H9 (cell line): ENCODE measurements around the gene CERCAM. TPM values are rescaled to one million over a fixed set of nuclear protein-coding genes. Genes with fewer than 3 reads are reported as not detected.

Experiments used
- DNase-seq: peaks from one replicate; pipeline ENCODE4 v3.0.0-alpha.2; 2017
- H2AFZ ChIP-seq: one replicate; pipeline ENCODE4 v1.6.1; 2013; ENCODE audit warnings: mild to moderate bottlenecking, low read length, control low read depth, moderate library complexity
- H2AK5ac ChIP-seq: 2 replicates; pipeline ENCODE4 v1.6.1; 2013; ENCODE audit warnings: low read length, control low read depth, mixed read lengths; ENCODE audit not compliant: insufficient read length
- H2BK120ac ChIP-seq: one replicate; pipeline ENCODE4 v1.6.1; 2013; ENCODE audit warnings: low read depth, mild to moderate bottlenecking, low read length, control low read depth, inconsistent platforms; ENCODE audit not compliant: poor library complexity, severe bottlenecking
- H2BK12ac ChIP-seq: 2 replicates; pipeline ENCODE4 v1.6.1; 2013; ENCODE audit warnings: low read length, control low read depth, mixed read lengths, low read depth; ENCODE audit not compliant: insufficient read length
- H2BK15ac ChIP-seq: 2 replicates; pipeline ENCODE4 v1.6.1; 2013; ENCODE audit warnings: low read depth, low read length, control low read depth
- H2BK20ac ChIP-seq: one replicate; pipeline ENCODE4 v1.6.1; 2013; ENCODE audit warnings: low read depth, mild to moderate bottlenecking, low read length, control low read depth, inconsistent platforms; ENCODE audit not compliant: poor library complexity, severe bottlenecking
- H2BK5ac ChIP-seq: 2 replicates; pipeline ENCODE4 v1.6.1; 2013; ENCODE audit warnings: low read length, control low read depth, mixed read lengths; ENCODE audit not compliant: insufficient read length
- H3K14ac ChIP-seq: 2 replicates; pipeline ENCODE4 v1.6.1; 2013; ENCODE audit warnings: low read length, control low read depth; ENCODE audit not compliant: insufficient read depth
- H3K18ac ChIP-seq: 2 replicates; pipeline ENCODE4 v1.6.1; 2013; ENCODE audit warnings: low read depth, mild to moderate bottlenecking, mixed read lengths, low read length, control low read depth; ENCODE audit not compliant: insufficient read length
- H3K23ac ChIP-seq: 2 replicates; pipeline ENCODE4 v1.6.1; 2013; ENCODE audit warnings: low read length, control low read depth, mixed read lengths, low read depth; ENCODE audit not compliant: insufficient read length
- H3K23me2 ChIP-seq: 2 replicates; pipeline ENCODE4 v1.6.1; 2013; ENCODE audit warnings: low read depth, mild to moderate bottlenecking, mixed read lengths, low read length, control low read depth; ENCODE audit not compliant: insufficient read length, poor library complexity, severe bottlenecking
- H3K27ac ChIP-seq: 2 replicates; pipeline ENCODE4 v1.5.1; 2013; ENCODE audit warnings: low read length, control low read depth, mixed read lengths, low read depth; ENCODE audit not compliant: insufficient read length
- H3K27me3 ChIP-seq: 2 replicates; pipeline ENCODE4 v1.6.1; 2013; ENCODE audit warnings: low read length, control low read depth, inconsistent platforms; ENCODE audit not compliant: insufficient read depth
- H3K4ac ChIP-seq: 2 replicates; pipeline ENCODE4 v1.6.1; 2013; ENCODE audit warnings: low read depth, mild to moderate bottlenecking, control low read depth, inconsistent platforms, low read length, moderate library complexity
- H3K4me1 ChIP-seq: 2 replicates; pipeline ENCODE4 v1.6.1; 2013; ENCODE audit warnings: low read length, control low read depth, inconsistent platforms; ENCODE audit not compliant: insufficient read depth
- H3K4me2 ChIP-seq: 2 replicates; pipeline ENCODE4 v1.6.1; 2013; ENCODE audit warnings: low read length, control low read depth, mixed read lengths; ENCODE audit not compliant: insufficient read length, insufficient read depth
- H3K56ac ChIP-seq: 2 replicates; pipeline ENCODE4 v1.6.1; 2013; ENCODE audit warnings: low read depth, mild to moderate bottlenecking, mixed read lengths, low read length, control low read depth; ENCODE audit not compliant: insufficient read length
- H3K79me1 ChIP-seq: 2 replicates; pipeline ENCODE4 v1.6.1; 2013; ENCODE audit warnings: low read depth, mild to moderate bottlenecking, moderate library complexity, low read length, control low read depth, inconsistent platforms; ENCODE audit not compliant: insufficient read depth, poor library complexity, severe bottlenecking
- H3K79me2 ChIP-seq: 2 replicates; pipeline ENCODE4 v1.6.1; 2013; ENCODE audit warnings: low read length, control low read depth, inconsistent platforms; ENCODE audit not compliant: insufficient read depth
- H3K9ac ChIP-seq: 2 replicates; pipeline ENCODE4 v1.6.1; 2013; ENCODE audit warnings: low read length, control low read depth, mixed read lengths; ENCODE audit not compliant: insufficient read length; ENCODE audit errors: extremely low read depth
- H3K9me3 ChIP-seq: one replicate; pipeline ENCODE4 v1.6.1; 2013; ENCODE audit warnings: low read depth, low read length, inconsistent platforms; ENCODE audit not compliant: control insufficient read depth
- H3T11ph ChIP-seq: one replicate; pipeline ENCODE4 v1.6.1; 2013; ENCODE audit warnings: mild to moderate bottlenecking, low read length, control low read depth, inconsistent platforms
- H4K20me1 ChIP-seq: one replicate; pipeline ENCODE4 v1.6.1; 2013; ENCODE audit not compliant: control insufficient read depth, insufficient read length, insufficient read depth
- H4K5ac ChIP-seq: 2 replicates; pipeline ENCODE4 v1.6.1; 2013; ENCODE audit warnings: low read depth, mild to moderate bottlenecking, mixed read lengths, low read length, control low read depth; ENCODE audit not compliant: insufficient read length
- H4K8ac ChIP-seq: replicated peaks from 2 replicates; pipeline ENCODE4 v1.6.1; 2013; ENCODE audit warnings: low read length, control low read depth, mixed read lengths, low read depth; ENCODE audit not compliant: insufficient read length
- H4K91ac ChIP-seq: 2 replicates; pipeline ENCODE4 v1.6.1; 2013; ENCODE audit warnings: low read depth, mild to moderate bottlenecking, moderate library complexity, mixed read lengths, low read length, control low read depth; ENCODE audit not compliant: insufficient read length
- H3K27ac Mint-ChIP-seq, 3 experiments: 2 replicates in 2 of 3; 3 replicates in 1 of 3; pipeline ENCODE4 v1.8.0; 2020 to 2021; ENCODE audit warnings: mixed read lengths in 3 of 3, mild to moderate bottlenecking in 1 of 3, moderate library complexity in 1 of 3
- H3K27me3 Mint-ChIP-seq: 2 replicates; pipeline ENCODE4 v1.8.0; 2021; ENCODE audit warnings: low read depth, mild to moderate bottlenecking, moderate library complexity, mixed read lengths
- H3K36me3 Mint-ChIP-seq, 3 experiments: 2 replicates in 2 of 3; 3 replicates in 1 of 3; pipeline ENCODE4 v1.8.0; 2020 to 2021; ENCODE audit warnings: low read depth in 3 of 3, mixed read lengths in 3 of 3; ENCODE audit not compliant: insufficient read depth in 1 of 3
- H3K4me1 Mint-ChIP-seq, 2 experiments: 2 replicates each; pipeline ENCODE4 v1.8.0; 2020; ENCODE audit warnings: mixed read lengths in 2 of 2
- H3K4me3 Mint-ChIP-seq, 2 experiments: 2 replicates in 1 of 2; 3 replicates in 1 of 2; pipeline ENCODE4 v1.8.0; 2020 to 2021; ENCODE audit warnings: mild to moderate bottlenecking in 2 of 2, mixed read lengths in 2 of 2, moderate library complexity in 1 of 2
- H3K9me3 Mint-ChIP-seq, 2 experiments: 2 replicates in 1 of 2; 3 replicates in 1 of 2; pipeline ENCODE4 v1.8.0; 2020; ENCODE audit warnings: mild to moderate bottlenecking in 2 of 2, mixed read lengths in 2 of 2, moderate library complexity in 1 of 2
- WGBS: extraction: QIAGEN DNeasy Blood & Tissue Kit; methylation state at CpG from one replicate; pipeline ENCODE4 v1.1.7; 2013; ENCODE audit warnings: missing lambda C conversion rate, low lambda C conversion rate, mixed read lengths; ENCODE audit not compliant: insufficient read length; ENCODE audit errors: extremely low coverage; 5-methylcytosine and 5-hydroxymethylcytosine counted together
- total RNA-seq: library from RNA; stranded (reverse); gene quantifications from 2 replicates; pipeline ENCODE4 v1.2.1, GENCODE V29; 2021
- TF ChIP-seq, protein P1 (sequence below): fragments of 200-600 bp; sonication (generic); conservative IDR thresholded peaks from 3 replicates; pipeline ENCODE4 v1.8.0; 2021; ENCODE audit warnings: antibody characterized with exemption, mild to moderate bottlenecking

Gene CERCAM
- total RNA-seq, 1 experiment from 2014 or later: 5.4 TPM

DNA sequence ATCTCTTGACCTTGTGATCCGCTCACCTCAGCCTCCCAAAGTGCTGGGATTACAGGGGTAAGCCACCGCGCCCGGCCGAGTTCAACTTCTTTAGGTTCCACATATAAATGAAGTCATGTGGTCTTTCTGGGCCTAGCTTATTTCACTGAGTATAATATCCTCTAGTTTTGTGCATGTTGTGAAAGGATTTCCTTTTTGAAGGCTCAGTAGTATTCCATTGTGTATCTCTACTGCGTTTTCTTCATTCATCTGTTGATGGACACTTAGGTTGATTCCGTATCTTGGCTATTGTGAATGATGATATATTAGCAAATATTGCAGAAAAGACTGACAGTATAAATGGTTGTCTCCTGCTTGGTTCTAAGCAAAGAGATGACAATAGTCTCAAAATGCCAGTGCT lies 55.2 kb downstream of the CERCAM start:
- Mint-ChIP-seq H3K4me1 (peaks cover 3% of the 10 kb centered on the region in 2 experiments), H3K36me3 (peaks cover 4 to 32% (median 11%) of the 10 kb centered on the region in 3 experiments; a peak in 6 of 7 replicates), H3K4me3 (no peak overlapping the region), H3K27ac (no peak overlapping the region), H3K27me3 (peaks cover 2% of the 10 kb centered on the region; the same call in 1 of the 2 replicates), H3K9me3 (no peaks in the 10 kb centered on the region)
- H3K79me2 ChIP-seq: no peaks in the 10 kb centered on the region
- no peak overlapping the region for H2BK20ac ChIP-seq
- no peaks in the 10 kb centered on the region for H3K9me3 ChIP-seq
- H2BK15ac ChIP-seq: no peak overlapping the region
- H3K27ac ChIP-seq: no peak overlapping the region
- no peak overlapping the region for H3K4ac ChIP-seq
- H3K9ac ChIP-seq: no peak overlapping the region
- TF ChIP-seq, protein P1, sequence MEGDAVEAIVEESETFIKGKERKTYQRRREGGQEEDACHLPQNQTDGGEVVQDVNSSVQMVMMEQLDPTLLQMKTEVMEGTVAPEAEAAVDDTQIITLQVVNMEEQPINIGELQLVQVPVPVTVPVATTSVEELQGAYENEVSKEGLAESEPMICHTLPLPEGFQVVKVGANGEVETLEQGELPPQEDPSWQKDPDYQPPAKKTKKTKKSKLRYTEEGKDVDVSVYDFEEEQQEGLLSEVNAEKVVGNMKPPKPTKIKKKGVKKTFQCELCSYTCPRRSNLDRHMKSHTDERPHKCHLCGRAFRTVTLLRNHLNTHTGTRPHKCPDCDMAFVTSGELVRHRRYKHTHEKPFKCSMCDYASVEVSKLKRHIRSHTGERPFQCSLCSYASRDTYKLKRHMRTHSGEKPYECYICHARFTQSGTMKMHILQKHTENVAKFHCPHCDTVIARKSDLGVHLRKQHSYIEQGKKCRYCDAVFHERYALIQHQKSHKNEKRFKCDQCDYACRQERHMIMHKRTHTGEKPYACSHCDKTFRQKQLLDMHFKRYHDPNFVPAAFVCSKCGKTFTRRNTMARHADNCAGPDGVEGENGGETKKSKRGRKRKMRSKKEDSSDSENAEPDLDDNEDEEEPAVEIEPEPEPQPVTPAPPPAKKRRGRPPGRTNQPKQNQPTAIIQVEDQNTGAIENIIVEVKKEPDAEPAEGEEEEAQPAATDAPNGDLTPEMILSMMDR: no peak
- H4K20me1 ChIP-seq: no peaks in the 10 kb centered on the region
- H3K14ac ChIP-seq: no peak overlapping the region
- H2AK5ac ChIP-seq: no peak overlapping the region
- no peak overlapping the region for H2BK12ac ChIP-seq
- no peak overlapping the region for H4K91ac ChIP-seq
- no CpG with 5 or more reads among the region's 7 CpGs for WGBS
- H3T11ph ChIP-seq: no peak overlapping the region
- H4K5ac ChIP-seq: no peak overlapping the region
- H3K4me2 ChIP-seq: no peak overlapping the region
- H3K23ac ChIP-seq: no peak overlapping the region
- no peak overlapping the region for H3K56ac ChIP-seq
- H3K79me1 ChIP-seq: no peaks in the 10 kb centered on the region
- H2BK5ac ChIP-seq: no peak overlapping the region
- H3K4me1 ChIP-seq: no peaks in the 10 kb centered on the region
- H3K18ac ChIP-seq: no peak overlapping the region
- no peak overlapping the region for H4K8ac ChIP-seq
- no peak for DNase-seq
- H3K27me3 ChIP-seq: no peaks in the 10 kb centered on the region
- H2BK120ac ChIP-seq: no peak overlapping the region
- no peaks in the 10 kb centered on the region for H3K23me2 ChIP-seq
- H2AFZ ChIP-seq: no peak overlapping the region
